HG02870 (cell line): ENCODE measurements around the gene SLC22A12.
"Not testable (repeated sequence)": the region's sequence is repeated elsewhere in the genome, so short reads cannot be mapped to it uniquely, and the experiment has no call there.

Source experiments
- ATAC-seq: cut with Tn5 transposase; IDR thresholded peaks from one replicate; pipeline ENCODE4 v1.9.1; 2021; ENCODE audit warnings: mild to moderate bottlenecking, moderate library complexity; ENCODE audit not compliant: unreplicated experiment

The SLC22A12 gene

DNA sequence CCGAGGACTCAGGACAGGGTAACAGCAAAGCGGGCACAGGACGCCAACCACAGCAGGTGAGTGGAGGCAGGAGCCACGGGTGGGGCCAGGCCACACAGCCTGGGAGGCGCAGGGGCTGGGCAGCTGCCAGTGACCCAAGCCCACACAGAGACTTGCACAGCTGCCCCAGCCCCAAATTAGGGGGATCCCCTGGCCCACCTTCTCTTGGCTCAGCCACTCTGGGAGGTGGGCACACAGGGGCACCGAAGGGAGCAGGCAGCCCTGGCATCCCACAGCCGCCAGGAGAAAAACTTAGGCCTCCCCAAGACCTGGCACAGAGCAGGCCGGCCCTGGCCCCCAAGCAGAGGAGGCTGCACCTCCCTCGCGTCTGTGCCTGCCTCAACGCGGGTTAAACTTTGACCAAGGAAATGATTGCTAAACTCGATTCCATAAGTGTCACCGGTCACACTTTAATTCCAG, at the start of gene SLC22A12:
SLC22A12 (plus strand) TSS at position 458 of the 459 bp plus-strand sequence. CDS start 337 bp downstream, outside the sequence.
- ATAC-seq: no peak

DNA sequence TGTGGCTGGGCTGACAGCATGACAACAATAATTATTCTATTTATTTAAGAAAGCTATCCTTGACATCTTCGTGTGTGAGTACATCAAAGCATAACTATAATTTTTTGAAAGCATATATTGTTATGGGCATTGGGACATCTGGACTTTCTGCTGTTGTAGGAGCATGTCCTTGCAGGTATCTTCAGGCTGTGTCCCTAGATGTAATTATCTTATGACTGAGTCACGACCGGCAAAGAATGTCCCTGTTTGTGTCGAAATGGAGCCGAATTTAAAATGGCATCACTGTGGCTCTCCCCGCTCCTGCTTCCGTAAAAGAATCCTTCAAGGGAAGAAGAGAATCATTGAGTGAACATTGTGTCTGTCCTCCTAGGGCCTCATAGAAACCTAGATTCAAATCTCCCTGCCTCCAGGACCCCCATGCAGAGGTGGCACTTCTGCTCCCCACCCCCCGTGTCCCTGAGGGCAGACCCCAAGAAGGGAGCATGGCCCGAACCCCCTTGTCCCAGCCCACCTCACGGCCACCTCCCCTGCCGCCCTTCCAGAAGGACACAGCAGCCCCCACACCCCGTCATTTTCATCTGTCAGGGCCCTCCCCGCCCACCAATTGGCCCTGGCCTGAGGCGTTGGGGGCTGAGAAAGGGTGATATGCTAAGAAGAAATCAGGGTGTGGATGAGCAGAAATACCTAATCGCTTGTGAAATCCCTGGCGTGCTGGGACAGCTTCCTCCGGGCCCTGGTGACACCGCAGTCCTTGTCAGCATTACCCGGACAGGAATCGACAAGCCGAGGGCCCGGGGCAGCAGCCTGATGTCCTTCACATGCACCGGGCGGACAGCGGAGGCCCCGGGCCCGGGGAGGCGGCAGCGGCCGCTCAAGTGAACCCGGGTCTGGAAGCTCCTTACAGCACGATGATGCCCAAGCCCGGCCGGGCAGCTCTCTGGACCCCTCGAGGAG, 48.6 kb upstream of the SLC22A12 start:
- ATAC-seq: no peak

DNA sequence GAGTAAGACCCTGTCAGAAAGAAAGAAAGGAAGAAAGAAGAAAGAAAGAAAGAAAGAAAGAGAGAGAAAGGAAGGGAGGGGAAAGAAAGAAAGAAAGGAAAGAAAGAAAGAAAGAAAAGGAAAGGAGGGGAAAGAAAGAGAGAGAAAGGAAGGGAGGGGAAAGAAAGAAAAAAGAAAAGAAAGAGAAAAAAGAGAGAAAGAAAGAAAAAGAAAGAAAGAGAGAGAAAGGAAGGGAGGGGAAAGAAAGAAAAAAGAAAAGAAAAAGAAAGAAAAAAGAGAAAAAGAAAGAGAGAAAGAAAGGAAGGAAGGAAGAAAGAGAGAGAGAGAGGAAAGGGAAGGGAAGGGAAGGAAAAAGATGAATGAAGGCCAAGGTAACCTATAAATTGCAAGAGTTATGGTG, 47.2 kb upstream of the SLC22A12 start:
- ATAC-seq: no peak

DNA sequence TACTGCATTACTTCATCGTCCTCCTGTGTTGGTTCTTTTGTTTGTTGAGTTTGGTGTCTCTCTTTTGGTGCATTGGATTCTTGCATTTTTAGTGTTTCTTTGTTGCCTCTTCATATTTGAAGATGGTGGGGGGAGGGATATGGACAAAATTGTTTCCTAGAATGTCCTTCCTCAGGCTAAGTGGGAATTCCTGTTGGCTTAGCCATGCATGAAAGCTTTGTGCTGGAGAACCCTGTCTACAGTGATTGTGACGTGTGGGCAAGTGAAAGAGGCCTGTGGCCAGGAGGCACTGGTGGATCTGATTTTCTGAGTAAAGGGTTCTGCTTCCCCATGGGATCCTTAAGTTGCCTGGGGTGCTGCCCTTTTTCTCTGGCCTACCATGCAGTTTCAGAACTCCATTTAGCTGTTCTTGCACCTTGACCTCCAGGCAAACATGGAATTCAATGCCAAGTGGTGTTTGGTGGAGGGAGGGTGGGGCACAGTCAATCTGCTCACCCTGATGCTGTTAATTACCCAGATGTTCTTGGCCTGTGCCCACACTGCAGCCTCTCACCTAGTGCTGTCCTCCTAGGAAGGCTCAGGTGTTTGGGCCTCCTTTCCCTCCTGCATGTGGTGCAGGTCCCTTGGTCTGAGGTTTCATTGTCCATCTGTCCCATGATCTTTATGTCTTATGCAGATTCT, 46.3 kb upstream of the SLC22A12 start:
- ATAC-seq: no peak

DNA sequence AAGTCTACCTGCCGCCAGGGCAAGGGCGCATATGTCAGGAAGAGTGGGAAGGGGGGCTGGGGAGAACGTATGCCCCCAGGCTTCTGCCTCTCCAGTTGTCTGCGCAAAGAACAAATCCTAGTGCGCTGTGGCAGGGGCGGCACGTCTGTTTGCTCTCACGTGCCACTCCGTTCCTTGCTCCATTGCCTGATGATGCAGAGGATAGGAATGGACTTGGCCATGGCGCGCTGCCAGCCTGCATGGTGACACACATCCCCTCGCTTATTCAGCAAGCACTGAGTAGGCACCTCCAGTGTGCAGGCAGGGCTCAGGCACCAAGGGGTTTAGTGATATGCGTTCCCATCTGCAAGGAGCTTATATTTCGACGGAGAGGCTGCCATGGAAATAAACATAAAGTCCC, 45.4 kb upstream of the SLC22A12 start:
- no peak for ATAC-seq

DNA sequence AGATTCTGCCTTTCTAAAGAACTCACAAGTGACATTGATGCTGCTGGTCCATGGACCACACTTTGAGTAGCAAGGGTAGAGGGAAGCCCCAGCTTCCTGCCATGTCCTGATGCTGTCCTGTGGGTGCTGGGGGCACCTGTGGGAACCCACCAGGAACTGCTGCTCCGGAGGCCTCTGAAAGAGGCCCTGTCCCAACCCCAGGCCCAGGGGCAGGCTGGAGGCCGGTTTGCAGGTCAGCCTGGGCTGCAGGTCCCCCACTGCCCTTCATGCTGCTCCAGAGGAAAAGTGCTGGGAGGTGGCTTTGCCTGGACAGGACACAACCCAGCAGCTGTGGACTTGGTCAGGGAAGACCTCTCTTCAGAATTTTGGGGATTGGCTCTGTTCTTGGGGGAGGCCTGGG, 44.8 kb upstream of the SLC22A12 start:
- ATAC-seq: no peak

DNA sequence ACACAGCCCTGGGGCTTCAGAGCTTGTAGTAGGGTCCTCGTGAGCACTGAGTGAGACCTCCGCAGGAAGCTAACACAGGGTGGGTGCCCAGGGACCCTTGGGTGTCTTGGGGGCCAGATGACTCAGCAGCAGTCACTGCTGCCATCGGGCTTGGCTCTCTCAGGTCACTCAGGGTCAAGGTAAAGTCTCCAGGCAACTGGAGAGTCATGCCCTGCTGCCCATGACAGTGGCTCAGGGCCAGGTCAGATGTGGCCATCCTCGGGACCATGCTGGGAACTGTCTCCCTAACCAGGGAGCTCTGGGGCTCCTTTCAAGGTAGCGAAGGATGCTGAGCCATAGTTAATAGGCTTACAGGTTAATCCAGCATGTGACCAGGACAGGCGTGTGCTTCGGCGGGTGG, 44.4 kb upstream of the SLC22A12 start:
- ATAC-seq: no peak

DNA sequence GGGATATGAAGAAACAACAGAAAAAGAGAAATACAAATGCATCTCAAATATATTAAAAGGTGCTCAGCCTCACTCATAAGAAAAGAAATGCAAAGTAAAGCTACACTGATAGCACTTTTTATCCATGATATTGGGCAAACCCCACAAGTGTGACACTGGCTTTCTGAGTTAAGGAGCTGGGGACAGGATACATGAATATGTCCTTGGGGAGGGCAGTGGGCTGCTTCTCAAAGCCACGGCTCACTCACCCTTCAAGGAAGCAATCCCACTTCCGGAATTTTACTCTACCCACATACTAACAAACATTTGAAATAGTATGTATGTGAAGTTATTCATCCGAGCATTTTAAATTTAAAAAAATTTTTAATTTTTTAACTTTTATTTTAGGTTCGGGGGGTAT, 41.1 kb upstream of the SLC22A12 start:
- ATAC-seq: no peak

DNA sequence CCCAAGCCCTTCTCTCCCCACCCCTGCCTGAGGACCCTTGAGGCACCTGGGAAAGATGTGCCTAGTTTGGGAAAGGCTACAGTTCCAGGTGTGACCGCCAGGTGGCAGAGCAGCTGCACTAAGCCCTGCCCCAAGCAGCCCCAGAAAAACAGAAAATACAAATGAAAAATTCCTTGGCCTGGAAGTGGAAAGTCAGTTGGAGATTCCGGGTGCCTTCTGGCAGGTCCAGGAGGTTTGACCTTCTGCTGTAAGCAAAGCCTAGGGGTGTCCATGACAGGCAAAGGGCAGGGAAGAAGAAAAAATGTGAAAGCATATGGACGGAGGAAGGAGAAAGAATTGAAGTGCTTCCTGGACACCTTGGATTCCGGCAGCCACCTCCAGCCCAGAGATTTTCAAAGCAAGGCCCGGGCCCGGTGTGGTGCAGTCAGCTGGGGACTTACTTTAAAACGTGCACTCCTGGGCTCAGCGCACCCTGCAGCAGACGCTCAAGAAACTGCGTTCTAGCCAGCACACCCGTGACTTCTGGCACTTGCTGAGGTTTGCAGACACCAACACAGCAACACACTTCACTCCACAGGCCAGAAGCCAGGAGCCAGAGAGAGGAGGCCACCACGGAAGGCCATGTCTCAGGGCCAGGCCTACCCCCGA, 37.3 kb upstream of the SLC22A12 start:
- ATAC-seq: no peak

DNA sequence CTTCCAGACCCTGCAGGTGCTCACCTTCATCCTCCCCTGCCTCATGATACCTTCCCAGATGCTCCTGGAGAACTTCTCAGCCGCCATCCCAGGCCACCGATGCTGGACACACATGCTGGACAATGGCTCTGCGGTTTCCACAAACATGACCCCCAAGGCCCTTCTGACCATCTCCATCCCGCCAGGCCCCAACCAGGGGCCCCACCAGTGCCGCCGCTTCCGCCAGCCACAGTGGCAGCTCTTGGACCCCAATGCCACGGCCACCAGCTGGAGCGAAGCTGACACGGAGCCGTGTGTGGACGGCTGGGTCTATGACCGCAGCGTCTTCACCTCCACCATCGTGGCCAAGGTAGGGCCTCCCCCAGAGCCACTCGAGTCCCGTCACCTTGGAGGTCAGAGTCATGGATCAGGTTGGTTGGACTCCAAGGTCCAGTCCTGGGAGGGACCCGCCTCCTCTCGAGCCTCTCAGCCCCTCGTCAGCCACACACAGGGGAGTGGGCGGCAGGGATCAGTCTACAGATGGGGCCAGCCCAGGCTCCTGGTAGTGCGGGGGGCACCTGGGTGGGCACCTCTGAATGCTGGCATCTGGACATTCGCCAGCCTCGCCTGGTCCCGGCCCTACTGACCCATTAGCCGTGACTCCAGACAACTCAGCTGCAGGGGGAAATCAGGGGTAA, 34.8 kb upstream of the SLC22A12 start:
- ATAC-seq: no peak

DNA sequence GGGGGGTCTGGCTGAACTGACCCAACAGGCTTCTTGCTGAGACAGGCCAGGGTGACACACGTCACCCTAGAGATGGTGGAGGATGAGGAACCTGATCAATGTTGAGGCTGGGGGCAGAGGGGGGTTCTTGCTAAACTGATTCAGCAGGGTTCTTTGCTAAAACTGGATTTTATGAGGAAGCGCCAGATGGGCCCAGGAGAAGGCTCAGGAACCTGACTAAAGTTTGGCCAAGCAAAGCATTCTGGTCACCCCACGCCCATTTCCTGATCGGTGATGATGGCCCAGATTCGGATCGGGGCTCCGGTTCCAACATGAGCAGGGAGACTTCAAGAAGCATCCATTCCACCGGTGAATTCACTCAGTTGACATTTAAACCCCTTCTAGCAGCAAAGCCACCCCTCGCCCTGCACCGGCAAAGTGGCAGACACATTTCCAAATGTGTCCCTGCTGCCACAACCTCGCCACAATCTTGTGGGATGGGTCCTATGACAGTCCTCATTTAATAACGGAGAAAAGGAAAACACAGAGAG, 34.2 kb upstream of the SLC22A12 start:
- no peak for ATAC-seq

DNA sequence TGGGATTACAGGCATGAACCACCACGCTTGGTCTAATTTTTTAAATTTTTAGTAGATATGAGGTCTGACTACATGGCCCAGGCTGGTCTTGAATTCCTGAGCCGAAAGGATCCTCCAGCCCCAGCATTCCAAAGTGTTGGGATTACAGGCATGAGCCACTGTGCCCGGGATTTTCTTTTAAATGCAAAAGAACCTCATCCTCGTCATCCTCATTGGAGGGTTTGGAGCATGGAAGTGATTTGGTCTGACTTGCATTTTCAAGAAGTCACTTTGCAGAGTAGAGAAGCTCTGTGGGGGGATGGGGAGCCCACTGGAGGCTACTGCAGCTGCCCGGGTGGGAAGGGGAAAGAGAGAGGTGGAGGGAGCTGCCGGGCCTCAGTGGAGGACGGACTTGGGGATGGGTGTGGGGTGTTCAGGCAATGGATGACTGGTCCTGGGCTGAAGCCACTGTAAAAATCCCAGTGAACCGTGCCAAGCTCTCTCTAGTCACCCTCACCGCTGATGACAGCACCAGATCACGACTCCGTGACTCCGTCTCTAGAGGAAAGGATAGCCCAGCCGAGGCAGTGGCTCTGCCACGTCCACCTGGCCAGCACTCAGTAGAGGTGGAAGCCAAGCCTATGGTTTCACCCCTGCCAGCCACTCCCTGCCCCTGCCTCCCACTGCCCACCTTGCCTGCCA, 32.8 kb upstream of the SLC22A12 start:
- ATAC-seq: no peak

DNA sequence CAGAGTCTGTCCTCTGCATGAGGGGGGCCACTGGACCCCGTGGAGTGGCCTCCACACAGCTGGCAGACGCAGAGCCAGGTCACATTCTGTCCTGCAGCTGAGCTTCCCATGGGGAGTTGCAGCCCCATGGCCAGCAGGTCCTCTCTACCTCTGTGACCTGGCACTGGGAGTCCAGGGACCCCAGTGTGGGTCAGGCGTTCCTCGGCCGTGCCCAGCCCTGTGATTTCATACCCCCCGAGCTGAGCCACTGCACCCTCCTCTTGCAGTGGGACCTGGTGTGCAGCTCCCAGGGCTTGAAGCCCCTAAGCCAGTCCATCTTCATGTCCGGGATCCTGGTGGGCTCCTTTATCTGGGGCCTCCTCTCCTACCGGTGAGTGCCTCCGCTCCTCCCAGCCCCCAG, 32.2 kb upstream of the SLC22A12 start:
- ATAC-seq: no peak

DNA sequence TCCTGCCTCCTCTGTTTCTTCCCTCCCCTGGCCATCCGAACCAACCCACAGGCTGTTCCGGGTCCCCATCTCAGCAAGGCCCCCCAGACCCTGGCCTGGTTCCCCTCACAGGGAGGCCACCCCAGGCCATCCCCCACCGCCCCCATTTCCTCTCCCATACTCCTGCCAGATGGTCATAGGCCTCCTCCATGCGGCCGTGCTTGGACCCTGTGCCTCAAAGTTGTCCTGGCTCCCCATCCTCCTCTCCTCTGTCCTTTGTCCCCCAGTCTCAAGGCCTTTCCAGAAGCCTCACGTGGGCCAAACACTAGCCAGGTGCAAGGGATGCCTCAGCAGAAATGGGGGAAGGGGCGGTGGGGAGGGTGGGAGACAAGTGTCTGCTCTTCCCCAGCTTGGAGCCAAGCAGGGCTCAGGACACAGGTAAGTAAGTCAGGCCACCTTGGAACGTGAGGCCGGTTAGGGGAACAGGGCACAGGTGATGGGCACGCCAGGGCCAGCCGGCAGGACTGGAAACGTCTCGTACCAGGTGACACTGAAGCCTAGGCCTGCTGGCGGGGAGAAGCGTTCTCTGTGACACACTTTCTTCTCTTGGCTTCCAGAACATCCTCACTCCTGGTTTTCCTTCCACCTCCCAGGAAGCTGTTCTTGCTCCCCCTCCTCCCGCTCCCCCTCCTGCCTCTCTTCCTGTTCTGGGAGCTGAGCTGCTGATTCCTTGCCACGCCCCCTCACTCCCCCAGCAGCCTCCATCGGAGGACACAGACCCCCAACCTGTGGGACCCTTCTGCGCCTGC, 31.5 kb upstream of the SLC22A12 start:
- ATAC-seq: no peak

DNA sequence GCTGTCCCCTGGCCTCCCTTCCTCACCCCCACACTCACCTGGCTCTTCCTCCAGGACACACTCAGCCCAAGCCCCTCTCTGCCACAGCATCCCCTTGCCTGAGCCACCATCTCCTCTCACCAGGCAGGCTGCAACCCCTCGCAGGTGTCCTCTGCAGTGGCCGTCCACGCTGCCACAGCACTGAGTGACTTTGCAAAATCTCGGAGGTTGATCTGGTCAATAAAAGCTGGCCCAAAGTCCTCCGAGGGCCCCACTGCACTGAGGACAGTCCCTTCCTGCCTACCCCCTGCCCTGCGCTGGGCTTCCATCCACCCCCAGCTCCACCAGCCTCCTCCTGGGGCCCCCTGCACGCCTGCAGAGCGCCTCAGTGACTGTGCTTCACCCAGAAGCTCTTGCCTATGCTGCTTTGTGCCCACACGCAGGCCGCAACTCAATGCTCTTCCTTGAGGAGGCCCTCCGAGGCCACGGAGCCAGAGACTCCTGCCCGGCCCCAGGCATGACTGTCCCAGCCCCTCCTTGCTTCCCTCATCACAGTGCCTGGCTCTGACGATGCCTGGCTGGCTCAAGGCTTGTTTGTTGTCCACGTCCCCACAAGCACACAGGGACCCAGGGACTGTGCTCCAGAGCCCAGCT, 30.8 kb upstream of the SLC22A12 start:
- ATAC-seq: no peak

DNA sequence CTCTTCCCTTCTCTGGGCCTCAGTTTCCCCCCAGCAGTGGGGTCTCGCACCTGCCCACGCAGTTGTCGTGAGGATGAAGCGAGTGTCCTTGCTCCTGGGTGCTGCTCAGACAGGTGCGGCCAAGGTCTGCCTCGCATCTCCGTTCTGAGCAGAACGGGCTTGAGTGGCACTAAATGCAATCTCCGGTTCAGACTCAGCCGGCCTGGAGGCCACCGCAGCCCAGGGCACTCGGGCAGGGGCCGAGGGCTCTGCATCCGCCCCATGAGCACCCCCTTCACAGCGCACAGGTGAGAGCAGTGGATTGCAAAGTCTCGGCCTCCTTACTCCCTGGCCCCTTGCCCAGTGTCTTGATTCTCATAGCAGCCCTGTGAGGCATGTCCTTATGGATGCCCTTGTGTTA, 30.1 kb upstream of the SLC22A12 start:
- no peak for ATAC-seq

DNA sequence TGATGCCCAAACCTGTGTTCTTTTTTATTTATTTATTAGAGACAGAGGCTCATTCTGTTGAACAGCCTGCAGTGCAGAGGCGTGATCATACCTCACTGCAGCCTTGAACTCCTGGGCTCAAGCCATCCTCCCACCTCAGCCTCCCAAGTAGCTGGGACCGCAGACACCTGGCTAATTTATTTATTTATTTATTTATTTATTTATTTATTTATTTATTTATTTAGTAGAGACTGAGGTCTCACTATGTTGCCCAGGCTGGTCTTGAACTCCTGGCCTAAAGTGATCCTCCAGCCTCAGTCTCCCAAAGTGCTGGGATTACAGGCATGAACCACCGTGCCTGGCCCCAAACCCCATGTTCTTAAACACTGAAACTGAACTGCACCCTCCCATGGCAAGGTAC, 29.6 kb upstream of the SLC22A12 start:
- not testable (repeated sequence) for ATAC-seq

DNA sequence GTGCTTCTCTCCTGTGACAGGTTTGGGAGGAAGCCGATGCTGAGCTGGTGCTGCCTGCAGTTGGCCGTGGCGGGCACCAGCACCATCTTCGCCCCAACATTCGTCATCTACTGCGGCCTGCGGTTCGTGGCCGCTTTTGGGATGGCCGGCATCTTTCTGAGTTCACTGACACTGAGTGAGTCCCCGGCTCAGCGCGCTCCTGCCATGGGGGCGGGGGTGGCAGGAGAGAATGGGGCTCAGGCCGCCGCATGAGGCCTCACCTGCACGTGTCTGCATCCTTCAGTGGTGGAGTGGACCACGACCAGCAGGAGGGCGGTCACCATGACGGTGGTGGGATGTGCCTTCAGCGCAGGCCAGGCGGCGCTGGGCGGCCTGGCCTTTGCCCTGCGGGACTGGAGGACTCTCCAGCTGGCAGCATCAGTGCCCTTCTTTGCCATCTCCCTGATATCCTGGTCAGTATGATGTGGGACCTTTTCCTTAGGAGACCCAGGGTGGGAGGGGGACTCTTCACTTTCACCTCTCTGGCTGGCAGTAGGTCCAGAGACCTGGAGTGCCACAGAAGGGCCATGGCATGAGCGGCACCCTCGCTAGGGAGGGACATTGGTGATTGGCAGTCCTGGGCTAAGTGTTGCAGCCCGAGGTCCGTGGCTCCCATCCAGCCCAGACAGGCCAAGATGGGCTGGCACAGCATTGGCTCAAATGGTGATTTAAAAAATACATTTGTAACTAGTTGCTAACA, 28.9 kb upstream of the SLC22A12 start:
- ATAC-seq: no peak
